Skeletal muscle cell (primary cell): ENCODE data around the gene MMS22L.

Source experiments
- DNase-seq: peaks from one replicate; pipeline ENCODE4 v3.0.0-alpha.2; 2010; ENCODE audit warnings: low read depth
- H3K4me3 ChIP-seq: 2 replicates; pipeline ENCODE4 v1.5.1; 2011; ENCODE audit warnings: low read depth, mild to moderate bottlenecking, control low read depth, low read length, moderate library complexity

MMS22L gene

GRCh38 chr6:97269821-97270220, 13.2 kb downstream of the MMS22L start:
- no peak overlapping the region for H3K4me3 ChIP-seq
- DNase-seq, result no peak

GRCh38 chr6:97262676-97263075, 20.3 kb downstream of the MMS22L start:
- DNase-seq, result no peak
- no peak overlapping the region for H3K4me3 ChIP-seq

GRCh38 chr6:97246842-97247241, 36.2 kb downstream of the MMS22L start:
- no peak for DNase-seq
- no peak overlapping the region for H3K4me3 ChIP-seq

- no peak overlapping the region for H3K4me3 ChIP-seq
- no peak for DNase-seq
These were observed 42.8 kb downstream of the MMS22L start for GRCh38 chr6:97240222-97240621.

GRCh38 chr6:97231911-97232310, 51.1 kb downstream of the MMS22L start:
- DNase-seq, result no peak
- no peak overlapping the region for H3K4me3 ChIP-seq

GRCh38 chr6:97222903-97223302, 60.1 kb downstream of the MMS22L start:
- DNase-seq, result no peak
- H3K4me3 ChIP-seq, result no peak overlapping the region

GRCh38 chr6:97218912-97219311, 64.1 kb downstream of the MMS22L start:
- DNase-seq, result no peak

GRCh38 chr6:97215157-97215769, 67.8 kb downstream of the MMS22L start:
- no peak overlapping the region for H3K4me3 ChIP-seq
- peak; percentile 25 for DNase-seq

More at GRCh38 chr6:97218912-97219311, 64.1 kb downstream of the MMS22L start:
- no peak overlapping the region for H3K4me3 ChIP-seq

GRCh38 chr6:97214671-97215070, 68.3 kb downstream of the MMS22L start:
- DNase-seq, result no peak
- H3K4me3 ChIP-seq, result no peak overlapping the region

GRCh38 chr6:97207383-97207782, 75.6 kb downstream of the MMS22L start:
- no peak for DNase-seq
- H3K4me3 ChIP-seq, result no peak overlapping the region

GRCh38 chr6:97205966-97206365, 77.0 kb downstream of the MMS22L start:
- no peak overlapping the region for H3K4me3 ChIP-seq
- no peak for DNase-seq

GRCh38 chr6:97203343-97203742, 79.7 kb downstream of the MMS22L start:
- H3K4me3 ChIP-seq, result no peak overlapping the region
- DNase-seq, result peak; percentile 23

GRCh38 chr6:97198046-97198565, 84.9 kb downstream of the MMS22L start:
- DNase-seq, result no peak
- H3K4me3 ChIP-seq, result no peak overlapping the region

GRCh38 chr6:97195117-97195516, 87.9 kb downstream of the MMS22L start:
- DNase-seq, result peak; percentile 31
- no peak overlapping the region for H3K4me3 ChIP-seq

GRCh38 chr6:97189767-97190166, 93.2 kb downstream of the MMS22L start:
- no peak overlapping the region for H3K4me3 ChIP-seq
- peak; percentile 10 for DNase-seq

GRCh38 chr6:97187951-97188350, 95.1 kb downstream of the MMS22L start:
- H3K4me3 ChIP-seq, result no peak overlapping the region
- DNase-seq, result no peak

- peak; percentile 18 for DNase-seq
- no peak overlapping the region for H3K4me3 ChIP-seq
These were observed 96.5 kb downstream of the MMS22L start for GRCh38 chr6:97186416-97186999.

- H3K4me3 ChIP-seq, result no peak overlapping the region
- DNase-seq, result no peak
These were observed 105.1 kb downstream of the MMS22L start for GRCh38 chr6:97177905-97178304.

- DNase-seq, result no peak
These were observed 106.5 kb downstream of the MMS22L start for GRCh38 chr6:97176468-97176867.

GRCh38 chr6:97175806-97176205, 107.2 kb downstream of the MMS22L start:
- DNase-seq, result no peak

More at GRCh38 chr6:97176468-97176867, 106.5 kb downstream of the MMS22L start:
- H3K4me3 ChIP-seq, result no peak overlapping the region

GRCh38 chr6:97174471-97174870, 108.5 kb downstream of the MMS22L start:
- H3K4me3 ChIP-seq, result no peak overlapping the region
- DNase-seq, result no peak

More at GRCh38 chr6:97175806-97176205, 107.2 kb downstream of the MMS22L start:
- H3K4me3 ChIP-seq, result no peak overlapping the region
